ENCODE results near the gene MUC2.

The MUC2 gene

GRCh38 chr11:1052133-1053011, 22.3 kb upstream of the MUC2 start:
- peak; percentile 16 for DNase-seq

GRCh38 chr11:1053121-1053901, 21.4 kb upstream of the MUC2 start:
- peak; percentile 19 for DNase-seq

DNA sequence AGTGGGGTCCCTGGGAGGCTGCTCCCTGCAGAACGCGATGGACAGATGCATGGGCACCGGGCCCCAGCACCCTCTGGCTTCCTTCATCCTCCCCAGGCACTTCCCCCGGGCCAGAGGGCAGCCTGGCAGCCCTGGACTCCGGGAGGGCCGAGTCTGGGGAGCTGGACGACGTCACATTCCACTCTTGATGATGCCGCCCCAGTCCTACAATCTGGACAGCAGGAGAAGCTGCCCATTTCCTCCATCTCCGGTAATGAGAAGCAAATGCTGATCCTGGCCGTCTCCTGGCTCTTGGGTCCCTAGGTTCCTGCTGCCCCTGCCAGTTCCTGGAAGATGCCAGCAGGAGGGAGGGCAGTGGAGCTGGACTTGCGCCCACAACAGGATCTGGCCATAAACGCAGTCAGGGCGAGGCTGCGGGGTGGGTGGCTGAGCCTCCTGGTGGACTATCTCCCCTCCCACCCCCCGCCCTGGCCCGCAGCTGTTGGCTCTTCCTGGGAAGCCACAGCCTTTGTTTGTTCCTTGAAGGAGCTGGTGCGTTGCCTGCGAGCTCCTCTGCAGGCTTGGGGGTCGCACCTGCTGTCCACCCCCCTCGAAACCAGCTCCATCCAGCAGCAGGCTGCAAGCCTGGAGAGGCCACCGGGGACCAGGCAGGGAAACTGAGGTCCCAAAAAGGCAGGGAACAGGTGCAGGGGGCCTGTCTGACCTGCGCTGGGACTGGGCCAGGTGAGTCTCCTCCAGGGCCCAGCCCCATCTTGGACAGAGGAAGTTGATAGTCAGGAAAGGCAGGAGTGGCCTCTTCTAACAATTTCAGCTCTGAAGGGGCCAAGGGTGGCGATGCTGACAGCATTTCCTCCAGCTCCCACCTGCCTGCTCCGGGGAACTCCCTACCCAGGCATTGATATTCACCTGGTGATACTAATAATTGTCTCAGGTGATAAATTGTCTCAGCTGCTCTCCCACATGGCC, 20.2 kb upstream of the MUC2 start:
- DNase-seq, result peak; percentile 28

- DNase-seq, result no peak
These were observed 19.5 kb upstream of the MUC2 start for GRCh38 chr11:1055109-1055703.

GRCh38 chr11:1055990-1056771, 18.5 kb upstream of the MUC2 start:
- DNase-seq, result peak; percentile 16

- peak; percentile 8 for DNase-seq
These were observed 16.9 kb upstream of the MUC2 start for GRCh38 chr11:1057806-1058205.

DNA sequence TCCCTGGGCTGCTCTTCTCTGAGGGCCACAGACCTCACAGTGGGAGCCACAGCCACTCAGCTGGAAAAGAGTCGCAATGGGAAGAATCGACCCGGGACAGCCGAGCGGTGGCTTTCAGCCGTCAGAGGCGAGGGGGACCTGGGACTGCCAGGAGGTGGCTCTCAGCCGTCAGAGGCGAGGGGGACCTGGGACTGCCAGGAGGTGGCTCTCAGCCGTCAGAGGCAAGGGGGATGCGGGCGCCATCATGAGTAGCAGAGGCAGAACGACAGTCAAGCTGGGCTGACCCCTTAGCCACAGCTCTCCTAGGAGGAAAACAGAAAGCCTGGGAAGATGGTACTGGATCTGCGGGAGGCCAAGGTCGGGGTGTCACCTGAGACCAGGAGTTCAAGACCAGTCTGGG, 14.9 kb upstream of the MUC2 start:
- DNase-seq, result no peak

DNA sequence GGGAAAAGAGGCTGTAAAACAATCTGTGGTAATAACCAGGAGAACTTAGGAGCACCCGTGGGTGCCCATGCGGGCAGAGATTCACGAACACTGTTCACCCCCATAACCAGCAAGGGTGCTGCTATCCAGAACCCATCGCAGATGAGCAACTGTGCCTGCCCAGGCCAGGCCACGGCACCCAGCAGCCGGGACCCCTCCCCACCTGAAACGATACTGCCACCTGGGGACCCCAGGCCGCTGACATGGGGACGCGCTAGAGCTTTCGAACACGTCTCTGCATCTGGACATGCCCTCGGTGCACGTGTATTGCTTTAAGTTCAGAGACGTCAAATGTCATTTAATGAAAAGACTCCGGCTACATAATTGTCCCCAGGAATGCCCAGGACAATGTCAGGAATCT, 14.3 kb upstream of the MUC2 start:
- DNase-seq, result no peak

DNA sequence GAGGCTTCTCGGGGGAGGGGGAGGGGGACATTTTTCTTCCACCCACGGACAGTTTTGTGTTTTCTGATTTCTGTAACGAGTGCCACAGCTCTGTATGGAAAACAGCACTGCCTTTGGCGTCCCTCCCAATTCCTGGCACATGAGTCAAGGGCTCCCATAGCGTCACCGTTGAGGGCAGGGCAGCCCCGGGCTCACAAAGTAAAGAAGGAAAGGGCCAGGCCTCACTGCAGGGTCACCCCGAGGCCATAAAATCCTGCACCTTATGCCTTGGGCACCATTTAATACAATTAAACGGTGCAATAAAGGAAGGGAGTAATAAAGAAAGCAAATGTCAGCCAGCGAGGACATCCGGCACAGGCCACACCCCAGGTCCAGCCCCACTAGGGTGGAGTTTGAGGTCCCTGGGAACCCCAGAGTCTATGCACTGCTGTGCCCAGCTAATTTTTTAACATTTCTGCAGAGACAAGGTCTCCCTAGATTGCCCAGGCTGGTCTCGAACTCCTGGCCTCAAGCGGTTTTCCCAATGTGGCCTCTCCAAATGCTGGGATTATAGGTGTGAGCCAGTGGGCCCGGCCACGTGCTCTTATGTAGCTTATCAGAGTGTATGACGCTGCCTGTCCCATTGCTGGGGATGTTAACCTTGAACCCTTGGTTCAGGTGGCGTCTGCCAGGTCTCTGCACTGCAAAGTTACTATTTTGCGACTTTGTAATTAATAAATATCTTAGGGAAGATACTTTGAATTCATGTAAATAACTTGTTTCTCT, 13.6 kb upstream of the MUC2 start:
- DNase-seq, result peak; percentile 13

DNA sequence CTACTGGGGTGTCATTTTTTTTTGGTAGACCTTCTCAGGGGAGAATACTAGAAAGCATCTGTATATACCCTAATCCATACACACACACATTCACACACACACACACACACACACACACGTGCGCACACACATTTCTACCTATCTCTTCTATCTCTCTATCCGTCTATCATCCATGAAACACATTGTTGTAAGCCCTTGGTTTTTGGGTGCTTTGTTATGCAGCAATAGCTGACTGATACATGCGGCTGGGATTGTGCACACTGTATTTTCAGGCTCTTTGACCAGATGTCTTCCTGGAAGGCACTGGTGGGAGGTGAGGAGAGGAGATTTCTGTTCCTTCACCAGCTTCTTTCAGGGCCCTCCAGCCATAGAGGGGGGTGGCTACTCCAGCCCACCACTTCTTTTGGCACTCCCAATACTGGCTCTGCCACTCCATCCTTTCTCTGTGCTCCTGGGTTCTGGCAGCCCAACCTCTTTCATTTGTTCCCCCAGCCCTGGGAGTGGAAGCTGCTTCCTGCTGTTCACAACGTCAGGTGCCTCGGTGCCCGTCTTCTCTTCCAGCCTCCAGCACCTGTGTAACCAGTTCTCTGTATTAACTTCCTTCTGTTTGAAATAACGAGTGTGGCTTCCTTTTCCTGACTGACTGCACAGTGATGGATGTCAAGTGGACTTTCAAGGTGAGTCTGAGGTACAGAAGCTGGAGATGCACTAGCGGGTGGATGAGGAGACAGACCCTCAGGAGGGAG, 12.4 kb upstream of the MUC2 start:
- DNase-seq, result no peak

- DNase-seq, result no peak
These were observed 10.5 kb upstream of the MUC2 start for GRCh38 chr11:1064167-1064566.

DNA sequence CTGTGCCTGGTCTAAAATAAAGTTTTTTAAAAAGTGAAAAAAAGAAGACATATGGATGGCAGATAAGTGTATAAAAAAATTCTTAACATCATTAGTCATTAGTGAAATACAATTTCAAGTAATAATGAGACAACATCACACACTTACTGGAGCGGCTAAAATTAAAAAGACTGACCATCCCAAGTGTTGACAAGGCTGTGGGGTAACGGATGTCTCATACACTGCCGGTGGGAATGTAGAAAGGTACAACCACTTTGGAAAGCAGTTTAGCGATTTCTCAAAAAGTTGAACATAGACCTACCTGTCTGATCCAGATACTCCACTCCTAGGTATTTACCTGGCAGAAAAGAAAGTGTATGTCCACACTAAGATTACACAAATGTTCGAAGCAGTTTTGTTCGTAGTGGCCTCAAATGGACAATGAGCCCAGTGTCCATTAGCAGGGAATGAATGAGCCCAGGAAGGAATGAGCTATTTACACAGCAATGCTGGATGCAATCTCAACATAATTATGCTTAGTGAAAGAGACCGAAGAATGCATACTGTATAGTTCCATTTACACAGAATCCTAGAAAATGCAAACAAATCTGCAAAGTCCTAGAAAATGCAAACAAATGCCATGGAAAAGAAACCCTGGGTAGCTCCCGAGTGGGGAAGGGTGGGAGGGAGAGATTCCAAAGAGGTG, 6.7 kb upstream of the MUC2 start:
- no peak for DNase-seq

DNA sequence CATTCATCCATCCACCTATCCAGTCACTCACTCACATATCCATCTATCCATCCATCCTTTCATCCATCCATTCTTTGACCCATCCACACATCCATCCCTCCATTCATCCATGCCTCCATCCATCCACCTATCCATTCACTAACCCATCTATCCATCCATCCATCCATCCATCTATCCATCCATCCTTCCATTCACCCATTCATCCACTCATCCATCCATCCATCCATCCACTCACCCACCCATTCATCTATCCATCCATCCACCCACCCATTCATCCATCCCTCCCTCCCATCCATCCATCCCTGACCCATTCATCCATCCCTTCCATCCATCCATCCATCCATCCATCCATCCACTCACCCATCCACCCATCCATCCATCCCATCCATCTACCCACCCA, 4.9 kb upstream of the MUC2 start:
- DNase-seq, result no peak

DNA sequence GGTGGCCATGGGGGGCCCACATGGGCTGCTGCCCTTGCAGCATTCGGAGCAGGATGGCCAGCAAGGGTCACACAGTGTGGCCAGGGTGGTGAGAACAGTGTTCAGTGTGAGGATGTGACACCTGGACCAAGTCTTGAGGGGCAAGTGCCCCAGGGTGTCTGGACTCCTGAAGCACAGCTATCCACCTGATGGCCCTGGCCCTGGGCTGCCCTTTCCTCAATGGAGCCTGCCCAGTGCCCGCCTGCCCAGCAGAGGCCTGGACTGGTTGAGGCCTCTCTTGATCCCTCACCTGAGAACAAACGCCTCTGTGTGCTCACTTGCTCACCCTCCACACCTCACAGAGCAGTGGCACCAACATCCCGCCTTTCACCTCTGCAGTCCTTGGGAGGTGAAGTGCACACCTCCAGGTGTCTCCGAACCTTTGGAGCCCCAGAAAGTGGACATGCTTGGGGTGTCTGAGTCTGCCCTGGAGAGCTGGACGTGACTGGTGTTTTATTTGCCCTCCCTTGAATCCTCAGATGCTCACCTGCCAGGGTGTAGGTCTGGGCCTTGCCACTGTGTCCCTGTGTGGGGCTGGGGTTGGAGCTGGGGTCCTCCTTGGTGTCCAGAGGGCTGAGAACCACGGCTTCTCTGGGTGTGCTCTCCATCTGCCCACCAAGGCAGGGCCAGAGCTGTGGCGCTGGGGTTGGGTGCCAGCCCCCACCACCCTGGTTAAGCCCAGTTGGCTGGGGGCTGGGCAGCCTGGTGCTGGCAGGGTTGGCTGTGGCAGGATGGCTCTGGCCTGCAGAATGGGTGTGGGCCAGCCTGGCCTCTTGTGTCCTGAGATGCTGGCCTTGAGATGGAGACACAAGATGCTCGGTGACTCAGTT, 3.8 kb upstream of the MUC2 start:
- peak; percentile 13 for DNase-seq

GRCh38 chr11:1071571-1072115, 3.0 kb upstream of the MUC2 start:
- DNase-seq, result peak; percentile 18

GRCh38 chr11:1072116-1072820, 2.4 kb upstream of the MUC2 start:
- peak; percentile 21 for DNase-seq

DNA sequence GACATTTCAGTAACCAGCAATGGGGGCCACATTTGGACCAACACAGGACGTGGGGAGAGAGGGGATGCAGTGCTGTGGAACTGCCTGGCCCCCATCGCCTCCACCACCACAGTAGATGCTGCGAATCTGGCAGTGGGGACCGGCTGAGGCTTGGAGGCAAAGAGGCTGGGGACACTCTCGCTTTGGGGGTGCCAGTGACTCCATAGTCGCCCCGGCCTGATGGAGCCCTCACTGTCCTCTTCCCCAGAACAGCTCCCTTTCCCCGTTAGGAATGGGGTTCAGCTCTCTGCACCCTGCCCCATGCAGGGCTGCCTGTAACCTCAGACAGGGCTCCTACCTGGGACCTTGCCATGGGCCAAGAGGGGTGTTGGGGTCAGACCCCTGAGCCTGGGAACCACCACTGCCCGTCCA, 1.8 kb upstream of the MUC2 start:
- peak; percentile 9 for DNase-seq

Measured in femur (tissue), 1 donor.